Activated T-helper 2 cell treated with anti-CD3 and anti-CD28 coated beads, Interferon-gamma antibody, Interleukin-2, Interleukin-4, amounts not matched to agents 10 μg/mL and 5 μg/mL and 100 μg/mL, durations not matched to agents 14 hours and 24 hours and 36 hours (primary cell): ENCODE measurements around the gene CC2D2A. TPM values are rescaled to one million over a fixed set of nuclear protein-coding genes. Genes with fewer than 3 reads are reported as not detected.

ENCODE experiments used
- DNase-seq: peaks from one replicate; pipeline ENCODE4 v3.0.0; 2021; ENCODE audit warnings: low spot score
- H3K27ac Mint-ChIP-seq: one replicate; pipeline ENCODE4 v1.8.0; 2021; ENCODE audit warnings: mixed read lengths
- H3K27me3 Mint-ChIP-seq: one replicate; pipeline ENCODE4 v1.8.0; 2021; ENCODE audit warnings: low read depth, mixed read lengths
- H3K36me3 Mint-ChIP-seq: one replicate; pipeline ENCODE4 v1.8.0; 2021; ENCODE audit warnings: low read depth, mixed read lengths
- H3K4me1 Mint-ChIP-seq: one replicate; pipeline ENCODE4 v1.8.0; 2021; ENCODE audit warnings: low read depth, mixed read lengths
- H3K4me3 Mint-ChIP-seq: one replicate; pipeline ENCODE4 v1.8.0; 2021; ENCODE audit warnings: low read depth, mild to moderate bottlenecking, moderate library complexity, mixed read lengths
- H3K9me3 Mint-ChIP-seq: one replicate; pipeline ENCODE4 v1.8.0; 2021; ENCODE audit warnings: mixed read lengths
- intact Hi-C: fragments of 100-400 bp; cut with micrococcal nuclease; formaldehyde crosslinking; loops from one replicate; pipeline ENCODE4 v1.15.1; 2023
- total RNA-seq: library from RNA; stranded (reverse); gene quantifications from 2 replicates; pipeline ENCODE4 v1.2.3, GENCODE V29; 2022

CC2D2A gene
- total RNA-seq = not detected in 2 replicates

GRCh38 chr4:15469402-15470127 lies at the start of gene CC2D2A:
CC2D2A (plus strand) TSS chr4:15469882; CDS start chr4:15475933, 6,051 bp downstream.
- DNase-seq = no peak
- Mint-ChIP-seq H3K9me3 (no peaks in the 10 kb centered on the region), H3K36me3 (no peaks in the 10 kb centered on the region), H3K27me3 (peaks cover 25% of the 10 kb centered on the region), H3K4me3 (no peak within 1 kb of the TSS), H3K4me1 (peaks cover 6% of the 10 kb centered on the region), H3K27ac (no peak within 1 kb of the TSS)
- intact Hi-C loops = loop anchor here (10.0 kb wide), 1 partner anchor 535 kb away; no protein-coding TSS in a partner anchor

GRCh38 chr4:15420642-15421041 lies 49.0 kb upstream of the CC2D2A start:
- intact Hi-C loops = no loop called here
- H3K9me3 Mint-ChIP-seq = no peaks in the 10 kb centered on the region

GRCh38 chr4:15423285-15423711 lies 46.4 kb upstream of the CC2D2A start:
- H3K27me3 Mint-ChIP-seq = peaks cover 2% of the 10 kb centered on the region
- peaks cover 33% of the 10 kb centered on the region for H3K4me1 Mint-ChIP-seq
- intact Hi-C loops = no loop called here
- no peaks in the 10 kb centered on the region for H3K9me3 Mint-ChIP-seq
- DNase-seq = no peak
- no peaks in the 10 kb centered on the region for H3K36me3 Mint-ChIP-seq
- H3K4me3 Mint-ChIP-seq = no peak overlapping the region
- H3K27ac Mint-ChIP-seq = no peak overlapping the region

More at GRCh38 chr4:15420642-15421041, 49.0 kb upstream of the CC2D2A start:
- H3K4me3 Mint-ChIP-seq = no peak overlapping the region
- no peak for DNase-seq
- H3K4me1 Mint-ChIP-seq = peaks cover 27% of the 10 kb centered on the region
- peaks cover 2% of the 10 kb centered on the region for H3K27me3 Mint-ChIP-seq
- H3K36me3 Mint-ChIP-seq = no peaks in the 10 kb centered on the region
- no peak overlapping the region for H3K27ac Mint-ChIP-seq

GRCh38 chr4:15425520-15425919 lies 44.2 kb upstream of the CC2D2A start:
- peaks cover 33% of the 10 kb centered on the region for H3K4me1 Mint-ChIP-seq
- H3K4me3 Mint-ChIP-seq = no peak overlapping the region
- no peak for DNase-seq
- H3K27ac Mint-ChIP-seq = no peak overlapping the region
- peaks cover 2% of the 10 kb centered on the region for H3K27me3 Mint-ChIP-seq
- H3K36me3 Mint-ChIP-seq = no peaks in the 10 kb centered on the region
- H3K9me3 Mint-ChIP-seq = no peaks in the 10 kb centered on the region
- intact Hi-C loops = loop anchor here (1.0 kb wide), 1 partner anchor 52 kb away; no protein-coding TSS in a partner anchor

GRCh38 chr4:15427161-15427560 lies 42.5 kb upstream of the CC2D2A start:
- no peak for DNase-seq
- H3K4me1 Mint-ChIP-seq = peaks cover 32% of the 10 kb centered on the region
- intact Hi-C loops = no loop called here
- H3K4me3 Mint-ChIP-seq = no peak overlapping the region
- no peaks in the 10 kb centered on the region for H3K9me3 Mint-ChIP-seq
- no peaks in the 10 kb centered on the region for H3K36me3 Mint-ChIP-seq
- H3K27ac Mint-ChIP-seq = no peak overlapping the region
- no peaks in the 10 kb centered on the region for H3K27me3 Mint-ChIP-seq

- no peak for DNase-seq
- H3K36me3 Mint-ChIP-seq = no peaks in the 10 kb centered on the region
- H3K27me3 Mint-ChIP-seq = no peaks in the 10 kb centered on the region
- H3K4me3 Mint-ChIP-seq = no peak within 1 kb of the TSS
- peaks cover 32% of the 10 kb centered on the region for H3K4me1 Mint-ChIP-seq
- intact Hi-C loops = no loop called here
- no peak within 1 kb of the TSS for H3K27ac Mint-ChIP-seq
- no peaks in the 10 kb centered on the region for H3K9me3 Mint-ChIP-seq
Observed at GRCh38 chr4:15427701-15428100, 42.0 kb upstream of the CC2D2A start, which contains the start of gene C1QTNF7. C1QTNF7 (plus strand) TSS chr4:15428033; CDS start chr4:15435744, 7,711 bp downstream.

GRCh38 chr4:15428611-15429010 lies 41.1 kb upstream of the CC2D2A start:
- Mint-ChIP-seq H3K27ac (no peak overlapping the region), H3K9me3 (no peaks in the 10 kb centered on the region), H3K36me3 (no peaks in the 10 kb centered on the region), H3K4me3 (no peak overlapping the region), H3K4me1 (peaks cover 25% of the 10 kb centered on the region), H3K27me3 (peaks cover 2% of the 10 kb centered on the region)
- DNase-seq = no peak
- intact Hi-C loops = no loop called here

- Mint-ChIP-seq H3K27me3 (peaks cover 13% of the 10 kb centered on the region), H3K9me3 (no peaks in the 10 kb centered on the region), H3K4me1 (no peaks in the 10 kb centered on the region), H3K27ac (no peak overlapping the region), H3K36me3 (no peaks in the 10 kb centered on the region), H3K4me3 (no peak overlapping the region)
- no peak for DNase-seq
- intact Hi-C loops = no loop called here
Observed at GRCh38 chr4:15434091-15434490, 35.6 kb upstream of the CC2D2A start.

- Mint-ChIP-seq H3K4me1 (no peaks in the 10 kb centered on the region), H3K9me3 (no peaks in the 10 kb centered on the region), H3K27me3 (peaks cover 13% of the 10 kb centered on the region), H3K4me3 (no peak overlapping the region), H3K36me3 (no peaks in the 10 kb centered on the region), H3K27ac (no peak overlapping the region)
- no peak for DNase-seq
- intact Hi-C loops = no loop called here
Observed at GRCh38 chr4:15434676-15435075, 35.0 kb upstream of the CC2D2A start.

- intact Hi-C loops = no loop called here
- Mint-ChIP-seq H3K4me3 (no peak overlapping the region), H3K9me3 (no peaks in the 10 kb centered on the region), H3K27ac (no peak overlapping the region), H3K36me3 (no peaks in the 10 kb centered on the region), H3K27me3 (peaks cover 13% of the 10 kb centered on the region), H3K4me1 (no peaks in the 10 kb centered on the region)
- DNase-seq = no peak
Observed at GRCh38 chr4:15436513-15436912, 33.2 kb upstream of the CC2D2A start.

GRCh38 chr4:15438939-15439524 lies 30.6 kb upstream of the CC2D2A start:
- H3K27ac Mint-ChIP-seq = no peak overlapping the region
- H3K36me3 Mint-ChIP-seq = no peaks in the 10 kb centered on the region
- peaks cover 4% of the 10 kb centered on the region for H3K9me3 Mint-ChIP-seq
- H3K27me3 Mint-ChIP-seq = peaks cover 7% of the 10 kb centered on the region
- intact Hi-C loops = no loop called here
- H3K4me1 Mint-ChIP-seq = no peaks in the 10 kb centered on the region
- no peak for DNase-seq
- no peak overlapping the region for H3K4me3 Mint-ChIP-seq

GRCh38 chr4:15443371-15444160 lies 26.1 kb upstream of the CC2D2A start:
- no peaks in the 10 kb centered on the region for H3K27me3 Mint-ChIP-seq
- H3K4me1 Mint-ChIP-seq = peaks cover 10% of the 10 kb centered on the region
- no peak overlapping the region for H3K4me3 Mint-ChIP-seq
- peaks cover 4% of the 10 kb centered on the region for H3K9me3 Mint-ChIP-seq
- no peaks in the 10 kb centered on the region for H3K36me3 Mint-ChIP-seq
- H3K27ac Mint-ChIP-seq = no peak overlapping the region
- intact Hi-C loops = no loop called here
- no peak for DNase-seq

- H3K9me3 Mint-ChIP-seq = peaks cover 4% of the 10 kb centered on the region
- H3K27ac Mint-ChIP-seq = no peak overlapping the region
- H3K4me1 Mint-ChIP-seq = peaks cover 10% of the 10 kb centered on the region
- intact Hi-C loops = no loop called here
- H3K27me3 Mint-ChIP-seq = no peaks in the 10 kb centered on the region
- H3K4me3 Mint-ChIP-seq = no peak overlapping the region
- H3K36me3 Mint-ChIP-seq = no peaks in the 10 kb centered on the region
- DNase-seq = no peak
Observed at GRCh38 chr4:15444276-15444675, 25.4 kb upstream of the CC2D2A start.
